GM19452 (cell line): ENCODE results near the gene DTNB.
A peak's percentile ranks its signal among the peaks of the same experiment; 100 is the strongest.

ENCODE experiments used
- ATAC-seq: cut with Tn5 transposase; IDR thresholded peaks from one replicate; pipeline ENCODE4 v1.9.1; 2021; ENCODE audit not compliant: unreplicated experiment

The DTNB gene

DNA sequence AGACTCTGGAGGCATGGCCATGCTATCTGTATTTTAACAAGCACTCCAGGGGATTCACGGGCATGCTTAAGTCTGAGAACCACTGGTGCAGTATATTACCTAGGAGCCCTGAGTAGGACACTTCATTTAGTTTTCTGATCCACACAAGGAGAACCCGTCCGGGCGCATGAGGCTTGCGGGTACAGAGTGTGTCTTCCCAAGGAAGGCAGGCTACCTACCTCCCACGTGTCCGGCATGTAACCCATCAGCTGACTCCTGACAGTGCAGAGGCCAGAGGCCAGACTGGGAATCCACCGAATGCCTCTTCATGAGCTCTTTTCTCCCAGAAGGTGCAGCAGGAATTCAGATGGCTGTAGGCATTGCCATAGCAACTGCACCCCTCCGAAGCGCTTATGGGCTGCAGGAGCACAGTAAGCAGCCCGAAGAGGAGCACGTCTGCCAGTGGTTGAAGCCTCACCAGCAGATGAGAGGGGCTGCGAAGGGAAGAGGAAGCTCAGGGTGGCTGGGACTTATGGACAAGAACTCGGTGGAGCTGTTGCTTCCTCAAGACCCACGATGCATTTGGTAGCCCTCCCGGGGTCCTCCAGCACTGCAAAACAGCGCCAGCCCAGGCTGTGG lies 297.9 kb downstream of the DTNB start:
- no peak for ATAC-seq

DNA sequence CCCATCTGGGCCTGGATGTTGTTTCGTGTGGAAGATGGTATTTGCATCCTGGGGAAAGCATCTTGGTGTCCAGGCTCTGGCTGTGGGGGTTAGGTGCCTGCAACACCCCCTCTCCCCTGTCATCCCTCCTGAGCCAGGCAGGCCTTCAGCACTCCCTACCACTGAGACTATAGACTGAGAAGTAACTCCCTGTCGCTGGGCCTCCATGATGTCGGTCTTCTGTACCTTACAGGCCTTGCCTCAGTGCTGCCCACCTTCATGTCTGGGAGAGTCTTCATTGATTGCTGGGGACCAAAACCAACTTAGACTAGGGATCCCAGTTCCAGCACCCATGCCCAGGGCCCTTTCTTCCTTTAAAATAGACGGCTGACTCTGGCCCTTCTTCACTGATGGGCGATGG lies 298.6 kb downstream of the DTNB start:
- ATAC-seq: no peak

DNA sequence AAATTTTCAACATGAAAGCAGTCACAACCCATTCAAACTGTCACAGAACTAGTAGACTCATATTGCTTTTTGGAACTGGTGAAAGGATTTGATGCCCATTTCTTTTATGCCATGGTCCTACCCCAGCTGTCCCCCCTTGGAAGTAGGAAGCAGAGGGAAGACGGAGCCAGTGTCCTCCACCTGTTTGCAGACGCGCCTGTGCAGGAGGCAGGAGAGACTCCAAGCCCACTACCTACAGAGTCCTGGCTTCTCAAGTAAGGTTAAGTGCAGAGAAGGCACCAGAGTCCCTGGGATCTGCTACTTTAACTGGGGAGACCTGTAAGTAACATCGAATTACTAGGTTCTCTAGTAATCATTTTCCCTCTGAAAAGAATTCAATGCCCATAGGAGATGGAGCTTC lies 299.0 kb downstream of the DTNB start:
- ATAC-seq: no peak

DNA sequence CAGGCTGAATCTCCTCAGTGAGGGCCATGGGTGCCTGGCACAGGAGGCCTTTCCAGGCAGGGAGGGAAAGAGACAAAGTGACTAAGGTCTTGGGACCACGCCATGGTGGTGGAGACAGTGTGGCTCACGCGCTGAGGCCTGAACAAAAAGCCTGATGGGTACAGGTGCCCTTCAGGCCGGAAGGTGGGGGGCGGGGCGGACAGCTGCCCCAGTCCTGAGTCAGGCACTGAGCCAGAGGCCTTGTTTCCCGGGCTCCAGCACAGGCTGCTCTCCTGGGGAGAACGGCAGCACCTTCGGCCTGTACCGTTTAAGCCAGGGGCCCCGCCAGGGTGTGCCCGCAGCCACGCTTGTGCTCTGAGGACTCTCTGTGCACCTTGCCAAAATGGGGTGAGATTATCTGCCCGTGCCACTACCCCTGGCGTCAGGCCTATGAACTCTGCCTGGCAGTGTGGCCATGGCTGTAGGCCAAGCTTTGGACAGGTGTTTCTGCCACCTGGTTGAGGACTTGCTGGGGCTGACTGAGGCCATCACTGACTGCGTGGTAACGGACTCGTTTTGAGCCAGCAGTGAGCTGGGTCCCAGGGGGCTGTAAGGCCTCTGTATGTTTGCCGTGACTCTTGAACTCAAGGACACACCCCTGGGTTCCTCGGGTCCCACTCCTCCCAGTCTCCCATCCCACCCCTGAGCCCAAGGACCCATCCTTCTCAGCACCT lies 300.0 kb downstream of the DTNB start:
- ATAC-seq: no peak

DNA sequence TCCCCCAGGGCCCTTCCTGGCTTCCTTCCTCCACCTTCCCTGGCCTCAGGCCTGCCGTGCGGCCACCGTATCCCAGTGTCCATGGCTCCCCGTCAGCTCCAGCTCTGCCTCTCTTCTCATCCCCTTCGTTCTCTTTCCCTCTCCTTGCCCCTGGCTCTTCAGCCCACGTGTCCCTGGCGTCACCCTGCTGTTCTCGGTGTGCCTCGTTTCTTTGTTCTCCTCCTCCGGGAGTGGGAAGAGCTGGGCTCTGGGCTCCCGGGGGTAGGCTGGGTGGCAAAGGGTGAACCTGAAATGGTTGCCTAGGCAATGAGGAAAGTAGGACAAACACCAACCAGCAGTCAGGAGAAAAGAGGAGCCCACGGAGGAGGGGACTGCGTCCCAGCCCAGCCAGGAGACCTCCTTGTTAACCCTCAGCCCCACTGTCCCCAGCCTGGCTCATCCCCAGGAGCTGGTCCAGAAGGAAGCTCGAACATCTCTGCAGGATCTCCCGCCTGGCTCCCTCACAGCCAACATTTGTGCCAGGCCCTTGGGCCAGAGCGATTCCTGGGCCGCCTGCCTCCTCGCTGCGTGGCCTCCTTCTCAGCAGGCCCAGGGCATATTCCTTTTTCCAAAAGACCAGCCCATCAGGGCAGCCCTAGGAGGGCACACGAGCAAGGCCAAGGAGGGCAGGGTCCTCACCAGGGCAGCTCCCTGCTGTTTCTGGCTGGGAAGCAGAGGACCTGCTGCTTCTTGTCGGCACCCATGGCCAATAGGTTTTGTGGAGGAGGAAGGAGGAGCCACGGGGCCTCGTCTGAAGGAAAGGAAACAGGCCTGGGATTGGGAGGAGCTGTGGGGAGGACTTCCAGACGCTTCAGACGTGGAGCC lies 300.7 kb downstream of the DTNB start:
- no peak for ATAC-seq

DNA sequence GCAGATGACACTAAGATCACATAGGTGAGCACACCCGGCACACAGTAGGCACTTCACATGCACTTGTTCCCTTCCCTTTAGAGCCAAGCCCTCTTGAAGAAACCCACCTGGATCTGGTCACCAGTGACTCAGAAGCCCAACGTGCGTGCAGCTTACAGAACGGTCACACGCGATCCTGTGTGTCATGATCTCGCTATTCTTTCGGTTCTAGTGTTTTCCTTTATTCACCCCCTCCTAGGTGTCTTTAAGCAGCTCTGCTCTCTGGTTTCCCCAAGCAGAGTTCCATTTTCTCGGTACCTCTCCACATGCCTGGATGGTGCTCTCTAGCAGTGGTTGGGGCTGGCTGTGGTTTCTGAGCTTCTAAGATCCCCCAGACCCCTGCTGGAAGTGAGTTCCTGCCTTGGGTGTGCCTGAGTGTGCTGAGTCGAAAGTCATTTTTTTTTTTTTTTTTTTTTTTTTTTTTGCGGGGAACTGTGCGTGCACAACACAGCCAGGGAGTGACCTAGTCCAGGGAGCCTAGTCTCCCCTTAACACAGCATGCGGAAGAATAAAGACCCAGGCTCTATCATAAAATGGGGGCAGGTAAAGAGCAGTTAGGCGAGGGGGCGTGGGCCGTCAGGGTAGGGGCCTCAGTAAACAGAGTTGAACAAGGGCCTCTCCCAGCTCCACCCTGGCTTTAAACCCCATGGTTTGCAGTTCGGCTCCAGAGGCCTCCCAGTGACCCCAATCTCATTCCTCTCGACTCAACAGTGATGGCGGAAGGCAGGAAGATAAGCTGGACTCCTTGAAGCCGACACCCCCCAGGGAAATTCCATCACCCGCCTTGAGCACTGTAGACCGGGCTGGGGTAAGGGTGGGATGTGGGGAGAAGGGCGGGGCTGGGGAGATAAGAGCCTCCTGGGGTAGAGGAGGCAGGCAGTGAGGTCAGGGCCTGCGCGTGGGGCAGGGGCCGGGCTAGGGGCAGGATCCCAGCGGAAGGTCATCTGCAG lies 301.8 kb downstream of the DTNB start:
- ATAC-seq: no peak

DNA sequence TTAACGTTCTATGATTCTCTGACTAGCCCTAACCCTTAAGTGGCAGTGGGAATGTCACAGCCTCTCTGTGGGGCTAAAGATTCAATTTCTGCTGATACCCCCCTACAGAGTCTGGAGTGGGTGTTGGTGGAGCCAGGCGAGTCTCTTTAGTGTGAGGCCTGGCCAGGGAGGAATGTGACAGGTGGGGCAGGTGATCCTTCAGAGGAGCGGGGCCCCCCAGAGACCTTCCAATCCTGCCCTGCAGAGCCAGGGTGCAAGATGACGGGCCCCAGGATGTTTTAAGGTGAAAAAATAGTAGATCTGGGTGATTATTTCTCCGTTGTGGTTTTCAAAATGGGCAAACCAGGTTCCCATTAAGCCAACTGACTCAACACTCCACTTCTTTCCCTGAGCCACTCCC lies 303.5 kb downstream of the DTNB start:
- no peak for ATAC-seq

DNA sequence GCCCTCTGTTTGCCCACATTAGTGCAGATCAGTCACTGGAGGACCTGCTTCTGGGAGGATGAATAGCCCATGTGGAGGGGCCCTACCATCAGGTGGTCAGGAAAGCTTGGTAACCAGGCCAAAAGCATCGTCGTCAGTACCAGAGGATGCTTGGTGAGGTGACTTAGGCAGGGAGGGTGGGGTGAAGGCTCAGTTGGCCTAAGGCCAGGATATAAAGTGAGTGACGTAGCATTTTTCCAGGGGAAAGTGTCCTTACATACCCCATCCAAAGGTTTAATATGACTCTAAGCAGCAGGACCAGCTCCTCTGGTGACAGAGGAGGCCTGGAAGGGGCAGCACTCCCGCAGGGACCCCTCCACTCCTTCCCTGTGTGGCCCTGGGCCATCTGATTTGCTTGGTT lies 303.9 kb downstream of the DTNB start:
- no peak for ATAC-seq

DNA sequence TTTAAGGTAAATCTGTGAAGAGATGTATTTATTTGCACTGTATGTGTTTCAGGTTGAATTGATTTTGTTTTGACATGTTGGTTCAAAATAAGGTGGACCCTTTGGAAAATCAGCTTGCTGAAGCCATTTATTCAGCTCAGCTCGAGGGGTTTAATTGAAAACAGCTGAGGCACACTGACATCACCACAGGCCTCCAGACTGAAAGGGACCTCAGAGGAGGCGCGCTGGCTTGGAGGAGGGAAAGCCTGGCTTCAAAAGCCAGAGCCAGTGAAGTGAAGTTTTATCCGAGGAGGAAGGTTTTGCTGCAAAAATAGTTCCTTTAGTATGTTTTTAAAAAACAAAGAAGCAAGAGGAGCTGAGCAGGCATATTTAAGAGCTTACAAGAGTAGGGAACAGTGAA lies 304.7 kb downstream of the DTNB start:
- ATAC-seq: no peak

DNA sequence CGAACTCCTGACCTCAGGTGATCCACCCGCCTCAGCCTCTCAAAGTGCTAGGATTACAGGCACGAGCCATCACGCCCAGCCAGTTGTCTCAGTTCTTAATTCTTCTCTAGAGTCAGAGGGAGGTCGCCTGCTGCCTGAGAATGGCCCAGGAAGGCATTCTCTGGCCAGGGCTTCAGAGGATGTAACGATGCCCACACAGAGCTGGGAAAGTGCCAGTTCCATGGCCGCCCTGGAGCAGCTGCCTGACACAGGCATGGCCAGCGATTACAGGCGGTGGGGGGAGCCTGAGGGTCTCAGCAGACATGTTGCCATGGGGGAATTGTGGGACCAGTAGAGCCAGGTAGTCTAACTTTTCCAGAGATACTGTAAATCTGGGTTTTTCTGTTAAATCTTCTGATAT lies 306.1 kb downstream of the DTNB start:
- no peak for ATAC-seq

DNA sequence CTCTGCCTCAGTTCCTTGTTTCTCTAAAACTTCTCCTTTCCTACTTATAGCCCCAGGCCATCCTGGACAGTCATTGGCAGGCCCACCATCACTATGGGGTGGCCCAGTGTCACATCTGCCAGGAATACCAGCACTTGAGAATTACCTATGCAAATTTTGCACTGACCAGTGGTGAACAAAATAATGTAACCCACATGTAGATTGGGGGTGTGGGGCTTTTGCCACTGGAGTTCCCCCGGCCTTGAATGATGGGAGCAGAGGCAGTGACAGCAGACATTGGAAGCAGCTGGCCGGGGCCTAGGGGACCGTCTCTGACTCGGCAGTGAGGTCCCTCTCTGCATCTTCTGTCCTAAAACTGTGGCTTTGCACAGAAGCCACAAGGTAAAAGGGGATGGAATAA lies 306.7 kb downstream of the DTNB start:
- ATAC-seq: no peak

DNA sequence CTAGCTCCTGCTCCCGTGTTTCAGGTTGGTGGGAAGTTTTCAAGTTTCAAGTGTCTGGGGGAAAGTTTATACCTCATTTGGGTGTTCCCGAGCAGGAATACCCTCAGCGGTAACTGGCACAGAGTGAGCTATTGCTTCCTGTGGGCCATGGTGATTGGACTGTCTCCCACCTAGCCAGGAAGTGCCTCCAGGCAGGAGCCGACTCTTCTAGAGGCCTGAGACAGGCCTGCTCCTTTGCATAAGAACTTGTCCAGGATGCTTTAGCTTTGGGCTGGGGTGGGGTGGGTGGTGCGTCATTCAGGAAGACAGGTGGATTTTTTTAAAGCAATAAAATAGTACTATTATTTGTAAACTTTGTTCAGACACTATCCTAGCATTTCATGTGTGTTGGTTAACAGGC lies 308.1 kb downstream of the DTNB start:
- ATAC-seq: no peak

DNA sequence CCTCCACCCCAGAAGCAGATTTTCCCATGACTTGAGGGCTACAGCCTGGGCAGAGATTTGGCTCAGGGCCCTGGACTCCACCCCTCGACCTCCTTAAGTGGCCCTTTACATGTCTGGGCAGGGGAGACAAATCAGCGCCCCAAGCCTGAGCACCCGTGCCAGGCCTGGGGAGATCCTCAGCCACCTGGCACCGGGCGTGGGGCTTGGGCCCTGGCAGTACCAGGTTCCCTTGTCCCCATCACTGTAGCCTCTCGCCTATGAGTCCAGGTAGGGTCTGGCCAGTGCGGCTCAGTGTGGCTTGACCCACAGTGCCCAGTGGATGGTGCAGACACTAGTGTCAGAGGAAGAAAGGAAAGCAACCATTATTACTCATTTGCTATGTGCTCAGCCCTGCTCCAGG lies 309.6 kb downstream of the DTNB start:
- ATAC-seq: no peak

DNA sequence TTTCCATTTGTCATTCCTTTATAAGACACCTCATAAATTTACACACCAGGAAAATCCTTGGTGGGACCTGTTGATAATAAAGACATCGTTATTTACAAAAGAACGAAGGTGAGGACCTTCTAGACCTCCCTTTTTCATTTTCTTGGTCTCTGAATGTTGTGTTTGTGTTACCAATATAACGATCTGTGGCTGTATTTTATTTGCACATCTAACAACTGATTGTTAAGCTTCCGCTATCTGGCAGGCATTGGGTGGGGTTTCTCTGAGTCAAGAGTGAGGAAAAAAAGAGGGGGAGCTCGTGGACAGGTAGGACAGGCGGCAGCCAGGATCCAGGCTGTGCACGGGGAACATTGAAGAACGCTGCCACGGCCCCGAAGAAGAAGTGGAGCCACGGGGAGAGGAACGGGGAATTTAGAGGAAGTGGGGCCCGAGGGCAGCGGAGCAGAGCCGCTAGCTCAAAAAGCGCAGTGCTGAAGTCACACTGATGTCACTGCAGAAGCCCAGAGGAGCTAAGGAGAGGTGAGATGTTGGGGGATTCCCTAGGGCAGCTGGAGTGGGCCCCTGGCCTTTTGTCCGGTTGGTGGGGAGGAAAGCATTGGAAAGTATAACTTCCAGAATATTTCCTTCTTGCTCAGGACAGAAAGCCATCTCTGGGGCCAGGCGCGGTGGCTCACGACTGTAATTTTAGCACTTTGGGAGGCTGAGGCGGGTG lies 310.8 kb downstream of the DTNB start:
- ATAC-seq: peak; percentile 70

DNA sequence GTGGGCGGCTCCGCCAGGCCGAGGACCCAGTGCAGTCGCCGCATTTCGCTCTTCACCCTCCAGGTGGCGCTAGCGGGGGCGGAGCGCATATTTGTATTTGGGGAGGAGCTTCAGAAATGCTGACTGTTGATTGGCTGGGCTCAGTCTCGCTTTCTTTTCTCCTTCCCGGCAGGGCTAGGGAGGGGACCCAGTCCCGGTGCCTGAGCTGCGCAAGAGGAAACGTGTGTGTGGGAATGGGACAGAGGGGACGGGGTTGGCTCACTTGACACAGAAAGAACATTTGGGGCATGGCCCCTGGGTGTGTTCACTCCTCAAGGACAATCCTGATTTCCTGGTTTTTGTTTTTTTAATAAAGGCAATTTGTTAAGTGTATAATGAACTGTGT lies 311.3 kb downstream of the DTNB start:
- ATAC-seq: peak; percentile 89

DNA sequence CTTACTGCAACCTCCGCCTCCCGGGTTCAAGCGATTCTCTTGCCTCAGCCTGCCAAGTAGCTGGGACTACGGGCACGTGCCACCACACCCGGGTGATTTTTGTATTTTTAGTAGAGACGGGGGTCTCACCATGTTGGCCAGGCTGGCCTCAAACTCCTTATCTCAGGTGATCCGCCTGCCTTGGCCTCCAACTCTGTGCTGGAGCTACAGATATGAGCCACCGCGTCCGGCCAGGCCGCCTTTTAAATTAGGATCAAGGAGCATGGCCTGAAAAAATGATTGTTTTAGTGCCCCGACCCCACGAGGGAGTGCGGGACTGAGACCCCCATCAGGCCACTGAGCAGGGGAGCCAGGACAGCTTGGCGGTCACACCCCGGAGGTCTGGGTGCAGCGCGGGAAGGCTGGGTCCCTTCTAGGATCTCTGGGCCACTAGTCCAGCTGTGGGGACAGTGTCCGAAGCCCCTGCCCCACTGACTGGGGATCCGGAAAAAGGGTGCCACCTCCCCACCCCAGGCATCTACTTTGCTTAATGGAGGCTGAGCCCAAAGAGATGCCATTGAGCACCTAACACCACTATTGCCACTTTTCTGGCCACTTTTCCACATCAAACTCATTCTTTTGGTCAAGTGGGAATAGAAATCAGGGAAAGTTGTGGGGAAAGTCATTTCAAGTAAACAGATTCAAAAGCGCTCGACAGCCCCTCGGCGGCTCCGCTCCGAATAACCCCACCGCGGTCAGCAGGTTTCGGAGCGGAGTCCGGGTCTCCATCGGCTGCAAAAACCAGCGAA lies 311.9 kb downstream of the DTNB start:
- no peak for ATAC-seq

DNA sequence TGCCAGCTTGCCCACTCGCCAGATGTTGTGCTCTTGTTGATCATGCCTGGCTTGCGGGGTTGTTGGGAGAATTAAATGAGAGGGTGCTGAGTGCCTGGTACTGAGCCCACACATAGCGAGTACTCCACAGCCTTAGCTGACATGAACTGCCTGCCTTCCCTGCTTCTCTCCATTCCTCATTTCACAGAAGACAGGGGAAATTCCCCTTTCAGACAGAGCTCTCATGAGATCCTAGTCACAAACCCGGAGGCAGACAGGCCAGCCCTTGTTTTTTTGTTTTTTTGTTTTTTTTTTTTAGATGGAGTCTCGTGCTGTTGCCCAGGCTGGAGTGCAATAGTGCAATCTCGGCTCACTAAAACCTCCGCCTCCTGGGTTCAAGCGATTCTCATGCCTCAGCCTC lies 314.5 kb downstream of the DTNB start:
- no peak for ATAC-seq

DNA sequence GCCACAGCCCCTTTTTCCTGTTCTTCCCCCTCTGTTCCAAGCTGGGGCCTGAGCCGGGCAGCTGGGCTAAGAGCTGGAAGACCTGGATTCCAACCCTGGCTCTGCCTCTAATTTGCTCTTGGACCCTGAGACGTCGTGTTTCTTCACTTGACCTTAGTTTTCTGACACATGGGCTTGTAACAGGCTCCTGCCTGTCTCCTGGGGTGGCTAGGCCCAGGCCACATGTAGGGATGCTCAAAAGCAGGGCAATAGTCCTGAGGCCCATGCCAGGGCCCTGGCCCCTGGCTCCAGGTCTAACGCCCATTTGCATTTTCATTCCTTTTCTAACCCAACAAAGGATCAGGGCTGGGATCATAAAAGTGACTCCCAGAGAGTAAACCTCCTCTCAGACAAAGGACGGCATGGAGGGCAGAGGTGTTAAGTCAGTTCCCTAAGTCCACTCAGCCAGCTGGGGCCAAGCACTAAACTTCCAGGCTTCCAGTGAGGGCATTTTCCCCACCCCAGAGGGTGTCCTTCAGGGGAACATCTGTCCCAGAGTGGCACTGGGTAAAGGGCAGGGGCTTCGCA lies 315.0 kb downstream of the DTNB start:
- no peak for ATAC-seq

DNA sequence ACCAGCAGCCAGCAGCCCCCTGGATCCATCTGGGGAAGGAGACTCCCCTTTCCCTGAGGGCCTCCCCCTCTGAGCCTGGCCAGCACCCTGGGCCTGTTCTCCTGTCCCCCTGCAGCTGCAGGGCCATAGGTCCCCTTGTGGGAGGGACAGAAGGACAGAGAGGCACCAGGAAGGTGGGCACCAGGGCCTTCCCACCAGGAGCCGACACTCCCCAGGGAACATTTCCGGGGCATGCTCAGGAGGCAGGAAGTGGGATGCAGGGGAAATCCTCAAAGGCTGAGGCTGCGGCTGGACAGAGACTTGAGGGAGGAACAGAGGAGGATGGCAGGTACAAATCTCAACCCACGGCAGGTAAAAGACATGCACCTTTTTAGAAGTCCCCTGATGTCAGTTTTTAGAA lies 317.3 kb downstream of the DTNB start:
- ATAC-seq: no peak
